Fibroblast of skin of scalp (primary cell): ENCODE measurements around the gene EFNB3.
A peak's percentile ranks its signal among the peaks of the same experiment; 100 is the strongest.

ENCODE experiments used
- DNase-seq: peaks from one replicate; pipeline ENCODE4 v3.0.0-alpha.2; 2013

The EFNB3 gene

GRCh38 chr17:7700510-7700909 lies 4.5 kb upstream of the EFNB3 start:
- no peak for DNase-seq

DNA sequence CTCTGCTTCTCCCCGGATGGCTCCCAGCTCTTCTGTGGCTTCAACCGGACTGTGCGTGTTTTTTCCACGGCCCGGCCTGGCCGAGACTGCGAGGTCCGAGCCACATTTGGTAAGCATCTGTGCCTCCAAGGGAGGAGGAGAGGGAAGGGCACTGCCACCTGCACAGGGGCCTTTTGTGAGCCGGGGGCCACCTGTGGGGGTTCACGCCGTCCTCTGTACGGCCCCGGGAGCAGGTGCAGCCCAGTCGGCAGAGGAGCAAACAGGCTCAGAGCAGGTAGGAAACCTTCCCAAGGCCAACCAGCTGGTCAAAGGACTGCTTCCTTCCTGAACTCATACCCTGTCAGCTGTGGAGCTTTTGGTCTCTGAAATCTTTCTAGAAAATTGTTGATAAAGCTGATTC lies 3.3 kb upstream of the EFNB3 start:
- DNase-seq = no peak

GRCh38 chr17:7702776-7703175 lies 2.2 kb upstream of the EFNB3 start:
- no peak for DNase-seq

GRCh38 chr17:7703584-7704479 lies 1.2 kb upstream of the EFNB3 start:
- peak; percentile 62 for DNase-seq

DNA sequence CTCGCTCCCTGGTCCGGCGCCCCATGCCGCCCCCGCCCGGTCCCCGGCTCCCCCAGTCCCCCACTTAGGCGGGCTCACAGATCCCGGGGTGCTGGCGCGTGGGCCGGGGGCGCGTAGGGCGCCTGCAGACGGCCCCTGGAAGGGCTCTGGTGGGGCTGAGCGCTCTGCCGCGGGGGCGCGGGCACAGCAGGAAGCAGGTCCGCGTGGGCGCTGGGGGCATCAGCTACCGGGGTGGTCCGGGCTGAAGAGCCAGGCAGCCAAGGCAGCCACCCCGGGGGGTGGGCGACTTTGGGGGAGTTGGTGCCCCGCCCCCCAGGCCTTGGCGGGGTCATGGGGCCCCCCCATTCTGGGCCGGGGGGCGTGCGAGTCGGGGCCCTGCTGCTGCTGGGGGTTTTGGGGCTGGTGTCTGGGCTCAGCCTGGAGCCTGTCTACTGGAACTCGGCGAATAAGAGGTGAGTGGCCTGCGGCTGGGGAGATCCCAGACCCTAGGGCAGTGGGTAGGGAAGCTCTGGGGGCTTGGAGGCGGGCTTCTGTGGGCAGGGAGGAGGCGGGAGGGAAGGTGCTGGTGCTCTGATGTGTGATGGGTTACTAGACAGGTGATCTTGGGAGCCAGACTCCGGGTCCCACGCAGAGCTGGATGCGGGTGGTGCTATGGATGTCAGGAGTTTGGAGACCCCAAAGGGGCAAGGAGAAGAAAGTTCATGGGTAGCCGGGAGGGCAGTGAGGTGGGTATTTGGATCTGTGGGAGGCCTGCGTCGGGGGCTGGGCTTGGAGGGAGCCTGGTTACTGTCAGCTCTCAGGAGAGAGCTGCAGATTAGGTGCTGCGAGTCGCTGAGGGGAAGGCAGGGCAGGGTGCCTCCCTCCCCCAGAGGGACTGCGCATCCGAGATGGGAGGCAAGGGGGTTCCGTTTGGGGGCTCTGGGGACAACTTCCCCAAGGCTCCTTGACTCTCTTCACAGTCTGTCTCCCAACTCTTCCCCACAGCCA lies 560 bp downstream of the EFNB3 start:
- no peak for DNase-seq

DNA sequence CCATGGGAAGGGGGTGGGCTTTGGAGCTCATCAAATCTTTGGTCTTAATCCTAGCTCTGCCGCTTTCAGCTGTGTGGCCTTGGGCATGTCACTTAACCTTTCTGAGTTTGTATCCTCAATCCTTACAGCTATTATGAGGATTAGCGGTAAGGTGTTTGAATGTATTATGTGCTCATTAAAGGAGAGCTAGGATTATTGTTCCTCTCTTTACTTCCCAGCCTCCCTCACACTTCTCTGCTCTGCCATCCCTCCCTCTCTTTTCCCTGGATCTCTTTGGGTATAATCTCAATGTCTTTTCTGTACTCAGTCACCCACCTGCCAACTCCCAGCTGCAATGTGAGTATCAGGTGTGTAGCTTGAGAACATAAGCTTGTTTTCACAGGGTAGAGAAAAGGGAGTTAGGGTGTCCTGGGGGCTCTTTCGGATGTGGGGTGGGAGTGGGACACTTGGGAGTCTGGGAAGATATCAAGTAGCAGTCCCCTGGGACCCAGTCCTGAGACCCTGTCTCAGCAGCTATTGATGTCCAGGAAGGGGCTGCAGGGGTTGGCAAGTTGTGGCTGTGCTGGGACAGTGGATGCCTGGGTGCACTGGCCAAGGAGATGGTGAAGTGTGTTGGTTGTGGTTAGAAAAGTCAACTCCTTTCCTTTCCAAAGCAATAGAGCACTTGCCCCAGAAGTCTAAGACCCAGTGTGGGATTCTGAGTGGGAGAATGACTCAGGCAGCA lies 1.8 kb downstream of the EFNB3 start:
- DNase-seq = no peak

GRCh38 chr17:7707446-7707845 lies 2.4 kb downstream of the EFNB3 start:
- no peak for DNase-seq

DNA sequence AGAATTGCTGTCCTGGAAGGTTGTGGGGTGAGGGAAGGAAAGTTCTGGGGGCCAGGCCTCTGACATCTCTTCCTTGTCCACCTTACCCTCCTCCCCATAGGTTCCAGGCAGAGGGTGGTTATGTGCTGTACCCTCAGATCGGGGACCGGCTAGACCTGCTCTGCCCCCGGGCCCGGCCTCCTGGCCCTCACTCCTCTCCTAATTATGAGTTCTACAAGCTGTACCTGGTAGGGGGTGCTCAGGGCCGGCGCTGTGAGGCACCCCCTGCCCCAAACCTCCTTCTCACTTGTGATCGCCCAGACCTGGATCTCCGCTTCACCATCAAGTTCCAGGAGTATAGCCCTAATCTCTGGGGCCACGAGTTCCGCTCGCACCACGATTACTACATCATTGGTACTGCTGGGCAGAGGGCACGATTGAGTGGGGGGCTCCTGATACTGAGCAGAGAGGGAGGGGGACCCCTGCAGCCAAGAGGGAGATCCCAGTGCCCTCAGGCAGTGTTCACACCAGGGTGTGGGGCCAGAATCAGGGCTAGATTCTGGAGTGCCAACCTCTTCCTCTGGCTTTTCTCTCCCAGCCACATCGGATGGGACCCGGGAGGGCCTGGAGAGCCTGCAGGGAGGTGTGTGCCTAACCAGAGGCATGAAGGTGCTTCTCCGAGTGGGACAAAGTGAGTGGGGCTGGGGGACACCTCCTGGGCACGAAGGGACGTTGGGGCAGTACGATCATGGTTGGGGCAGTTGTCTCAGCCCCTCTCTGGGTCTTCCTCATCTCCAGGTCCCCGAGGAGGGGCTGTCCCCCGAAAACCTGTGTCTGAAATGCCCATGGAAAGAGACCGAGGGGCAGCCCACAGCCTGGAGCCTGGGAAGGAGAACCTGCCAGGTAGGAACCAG lies 3.1 kb downstream of the EFNB3 start:
- no peak for DNase-seq

DNA sequence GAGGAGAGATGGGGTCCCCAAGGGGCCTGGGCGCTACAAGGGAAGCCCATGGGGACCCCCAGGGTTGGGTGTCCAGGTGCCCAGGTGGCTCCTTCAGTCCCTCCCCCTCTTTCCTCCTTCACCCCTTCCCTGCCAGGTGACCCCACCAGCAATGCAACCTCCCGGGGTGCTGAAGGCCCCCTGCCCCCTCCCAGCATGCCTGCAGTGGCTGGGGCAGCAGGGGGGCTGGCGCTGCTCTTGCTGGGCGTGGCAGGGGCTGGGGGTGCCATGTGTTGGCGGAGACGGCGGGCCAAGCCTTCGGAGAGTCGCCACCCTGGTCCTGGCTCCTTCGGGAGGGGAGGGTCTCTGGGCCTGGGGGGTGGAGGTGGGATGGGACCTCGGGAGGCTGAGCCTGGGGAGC lies 4.0 kb downstream of the EFNB3 start:
- no peak for DNase-seq

DNA sequence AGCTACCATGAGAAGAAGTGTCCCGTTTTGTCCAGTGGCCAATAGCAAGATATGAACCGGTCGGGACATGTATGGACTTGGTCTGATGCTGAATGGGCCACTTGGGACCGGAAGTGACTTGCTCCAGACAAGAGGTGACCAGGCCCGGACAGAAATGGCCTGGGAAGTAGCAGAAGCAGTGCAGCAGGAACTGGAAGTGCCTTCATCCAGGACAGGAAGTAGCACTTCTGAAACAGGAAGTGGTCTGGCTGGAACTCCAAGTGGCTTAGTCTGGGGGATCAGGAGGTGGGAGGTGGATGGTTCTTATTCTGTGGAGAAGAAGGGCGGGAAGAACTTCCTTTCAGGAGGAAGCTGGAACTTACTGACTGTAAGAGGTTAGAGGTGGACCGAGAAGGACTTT lies 5.3 kb downstream of the EFNB3 start:
- no peak for DNase-seq

GRCh38 chr17:7711051-7711755 lies 6.2 kb downstream of the EFNB3 start:
- no peak for DNase-seq

GRCh38 chr17:7712111-7712771 lies 7.2 kb downstream of the EFNB3 start:
- no peak for DNase-seq

- no peak for DNase-seq
These were observed 8.8 kb downstream of the EFNB3 start for GRCh38 chr17:7713782-7714181.

DNA sequence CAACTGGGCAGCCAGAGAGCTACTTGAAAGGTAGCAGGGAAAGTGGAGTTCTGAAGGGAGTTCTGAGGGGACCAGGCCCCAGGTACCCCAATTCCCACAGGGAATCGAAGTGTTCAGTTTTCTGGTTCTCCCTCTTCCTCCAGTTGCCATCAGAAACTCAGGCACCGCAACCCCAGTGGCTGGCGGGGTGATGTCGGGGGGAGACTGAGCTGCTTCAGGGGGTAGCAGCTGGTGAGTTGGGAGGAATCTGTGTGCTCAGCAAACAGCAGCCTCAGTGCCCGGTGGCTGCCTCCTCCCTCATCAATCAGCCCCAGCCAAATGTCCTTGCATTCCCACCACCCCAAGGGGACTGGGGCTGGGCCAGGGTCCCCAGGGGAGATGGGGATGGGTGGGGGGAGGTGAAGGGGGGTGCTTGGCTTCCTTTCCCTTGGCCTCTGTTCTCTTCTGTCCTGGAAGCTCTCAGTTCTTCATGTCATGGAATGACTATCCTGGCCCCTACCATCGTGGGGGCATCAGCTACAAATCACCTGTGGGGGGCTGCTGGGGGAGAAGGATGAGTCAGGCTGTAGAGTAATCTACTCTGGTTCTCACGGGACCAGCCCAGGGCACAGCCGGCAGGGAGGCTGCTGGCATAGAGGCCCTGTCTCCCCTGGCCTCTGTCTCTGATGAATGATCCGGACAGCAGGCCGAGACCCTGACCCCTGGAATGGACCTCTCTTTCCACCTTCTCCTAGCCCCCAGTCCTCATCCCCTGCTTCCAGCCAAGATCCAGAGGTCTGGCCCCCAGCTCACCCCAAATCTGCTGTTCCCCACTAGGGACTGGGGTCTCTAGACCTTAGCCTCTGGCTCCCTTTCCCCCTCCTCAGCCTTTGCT lies 10.0 kb downstream of the EFNB3 start:
- no peak for DNase-seq

DNA sequence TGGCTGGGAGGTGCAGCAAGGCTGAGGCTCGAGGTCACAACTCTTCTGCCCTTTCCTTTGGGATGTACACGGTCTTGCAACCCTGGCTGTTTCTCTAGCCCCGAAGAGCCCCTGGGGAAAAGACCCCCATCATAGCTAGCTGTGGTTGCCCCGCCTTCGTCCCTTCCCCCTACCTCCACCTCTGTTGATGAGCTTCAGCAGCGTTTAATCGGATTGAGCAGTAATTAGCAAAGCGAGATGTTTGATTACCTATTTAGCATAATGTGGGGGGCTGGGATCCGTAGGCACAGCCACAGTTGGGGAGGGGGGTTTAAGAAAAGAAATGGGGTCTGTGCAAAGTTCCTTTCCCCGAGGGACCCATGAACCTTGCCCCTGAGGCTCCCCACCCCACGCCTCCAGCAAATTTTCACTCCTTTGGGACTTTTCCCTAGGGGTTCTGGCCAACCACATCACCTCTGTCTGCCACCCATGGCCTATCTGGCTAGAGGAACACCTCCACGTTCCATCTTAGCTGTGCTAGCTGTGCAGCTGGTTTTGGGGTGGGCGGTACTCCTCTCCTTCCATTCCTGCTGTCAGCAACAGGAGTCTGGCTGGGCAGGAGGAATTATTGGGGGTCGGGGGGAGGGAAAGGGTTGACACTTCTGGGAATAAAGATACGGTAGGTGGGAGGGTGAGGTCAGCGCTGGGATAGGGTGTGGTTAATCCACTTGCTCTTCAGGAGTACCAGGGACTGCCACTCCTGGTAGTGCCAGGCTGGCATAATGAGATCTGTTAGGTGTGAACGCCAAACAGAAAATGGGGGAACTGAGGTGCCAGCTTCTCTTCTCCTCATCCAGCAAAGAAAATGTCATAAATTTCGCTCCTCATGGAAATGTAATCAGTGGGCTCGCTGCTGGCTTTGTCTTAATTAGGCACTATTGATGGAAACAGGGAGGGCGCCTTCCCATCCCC lies 11.2 kb downstream of the EFNB3 start:
- no peak for DNase-seq

GRCh38 chr17:7716901-7717755 lies 12.1 kb downstream of the EFNB3 start, which contains the start of gene DNAH2:
TSS of gene DNAH2 (plus strand) at chr17:7717744. CDS start at chr17:7719735, 1,991 bp downstream.
- DNase-seq = peak; percentile 97

DNA sequence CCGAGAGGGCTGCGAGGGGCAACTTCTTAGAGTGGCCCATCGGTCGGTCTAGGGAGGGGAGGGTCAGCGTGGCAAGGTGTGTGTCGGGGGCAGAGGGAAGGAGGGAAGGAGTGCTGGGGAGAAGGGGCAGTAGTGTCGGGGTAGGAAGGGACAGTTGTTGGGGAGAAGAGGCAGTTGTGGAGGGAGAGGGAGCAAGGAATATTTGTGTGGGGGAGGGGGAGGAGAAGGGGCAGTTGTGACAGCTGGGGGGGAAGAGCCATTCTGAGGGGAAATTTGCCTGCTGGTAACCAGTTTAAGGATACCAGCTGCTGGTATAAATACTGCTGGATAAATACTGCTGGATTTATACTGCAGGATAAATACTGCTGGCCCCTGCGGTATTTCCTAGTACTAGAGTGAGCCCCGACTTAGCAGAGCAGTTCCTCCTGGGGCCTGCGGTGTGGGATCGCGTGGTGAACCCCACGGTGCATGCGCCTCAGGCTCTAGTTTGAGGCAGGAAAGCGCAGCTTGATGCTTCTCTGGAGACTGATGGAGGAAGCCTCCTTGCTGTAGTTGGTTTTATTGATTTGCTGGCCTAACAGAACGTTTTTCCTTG lies 12.9 kb downstream of the EFNB3 start:
- no peak for DNase-seq
